ENCODE results near the gene PCNT.
A peak's percentile ranks its signal among the peaks of the same experiment; 100 is the strongest.

Gene PCNT

DNA sequence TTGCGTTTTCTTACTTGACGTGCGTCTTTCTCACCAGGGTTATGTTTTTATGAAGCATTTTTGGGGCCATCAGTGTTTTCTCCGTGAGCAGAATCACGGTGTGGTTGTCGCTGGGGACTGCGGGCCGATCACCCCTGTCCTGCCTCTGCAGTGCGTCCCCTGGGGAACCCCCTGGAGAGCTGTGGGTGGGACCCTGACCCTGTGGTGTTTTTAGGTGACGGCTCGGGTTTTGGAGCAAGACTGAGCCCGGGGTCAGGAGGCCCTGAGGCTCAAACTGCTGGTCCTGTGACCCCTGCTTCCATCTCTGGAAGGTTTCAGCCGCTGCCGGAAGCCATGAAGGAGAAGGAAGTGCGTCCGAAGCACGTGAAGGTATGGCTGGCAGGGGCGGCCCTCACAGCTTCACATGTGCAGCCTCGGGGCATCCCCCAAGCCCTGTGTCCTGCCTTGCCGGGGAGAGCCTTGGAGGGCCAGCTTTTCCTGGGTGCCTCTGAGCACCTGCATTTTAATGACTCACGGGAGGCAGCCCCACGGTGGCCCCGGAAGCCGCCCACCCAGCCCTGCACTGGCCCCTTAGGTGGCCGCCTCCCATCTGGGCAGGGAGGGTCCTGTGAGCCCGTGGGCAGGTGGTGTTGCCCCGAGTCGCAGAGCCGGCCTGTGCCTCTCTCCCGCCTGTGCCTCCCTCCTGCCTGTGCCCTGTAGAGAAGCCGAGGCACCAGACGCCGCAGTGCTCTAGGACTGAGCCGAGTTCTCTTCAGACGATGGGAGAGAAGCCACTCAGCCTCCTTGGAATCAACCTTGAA is 98.0 kb downstream of the PCNT start:
- DNase-seq (ENCODE audit: low read depth in 1 of 2, low spot score in 1 of 2) = no peak
- Histone ChIP-seq H3K27me3 (ENCODE audit: insufficient read depth, poor library complexity, severe bottlenecking) (no peaks in the 10 kb centered on the region), H3K27ac (replicated peaks) (no peak overlapping the region), H3K4me3 (replicated peaks; ENCODE audit: insufficient read depth, low read length) (no peak overlapping the region)
- TF ChIP-seq, protein P1, sequence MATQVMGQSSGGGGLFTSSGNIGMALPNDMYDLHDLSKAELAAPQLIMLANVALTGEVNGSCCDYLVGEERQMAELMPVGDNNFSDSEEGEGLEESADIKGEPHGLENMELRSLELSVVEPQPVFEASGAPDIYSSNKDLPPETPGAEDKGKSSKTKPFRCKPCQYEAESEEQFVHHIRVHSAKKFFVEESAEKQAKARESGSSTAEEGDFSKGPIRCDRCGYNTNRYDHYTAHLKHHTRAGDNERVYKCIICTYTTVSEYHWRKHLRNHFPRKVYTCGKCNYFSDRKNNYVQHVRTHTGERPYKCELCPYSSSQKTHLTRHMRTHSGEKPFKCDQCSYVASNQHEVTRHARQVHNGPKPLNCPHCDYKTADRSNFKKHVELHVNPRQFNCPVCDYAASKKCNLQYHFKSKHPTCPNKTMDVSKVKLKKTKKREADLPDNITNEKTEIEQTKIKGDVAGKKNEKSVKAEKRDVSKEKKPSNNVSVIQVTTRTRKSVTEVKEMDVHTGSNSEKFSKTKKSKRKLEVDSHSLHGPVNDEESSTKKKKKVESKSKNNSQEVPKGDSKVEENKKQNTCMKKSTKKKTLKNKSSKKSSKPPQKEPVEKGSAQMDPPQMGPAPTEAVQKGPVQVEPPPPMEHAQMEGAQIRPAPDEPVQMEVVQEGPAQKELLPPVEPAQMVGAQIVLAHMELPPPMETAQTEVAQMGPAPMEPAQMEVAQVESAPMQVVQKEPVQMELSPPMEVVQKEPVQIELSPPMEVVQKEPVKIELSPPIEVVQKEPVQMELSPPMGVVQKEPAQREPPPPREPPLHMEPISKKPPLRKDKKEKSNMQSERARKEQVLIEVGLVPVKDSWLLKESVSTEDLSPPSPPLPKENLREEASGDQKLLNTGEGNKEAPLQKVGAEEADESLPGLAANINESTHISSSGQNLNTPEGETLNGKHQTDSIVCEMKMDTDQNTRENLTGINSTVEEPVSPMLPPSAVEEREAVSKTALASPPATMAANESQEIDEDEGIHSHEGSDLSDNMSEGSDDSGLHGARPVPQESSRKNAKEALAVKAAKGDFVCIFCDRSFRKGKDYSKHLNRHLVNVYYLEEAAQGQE (IDR thresholded peaks at IDR 0.05; ENCODE audit: insufficient replicate concordance, low read depth) = no peak
- TF ChIP-seq SPI1 (IDR thresholded peaks at IDR 0.05; ENCODE audit: borderline replicate concordance, low read depth) (no peak), POLR2AphosphoS5 (IDR thresholded peaks at IDR 0.05; ENCODE audit: low read depth) (no peak), GABPA (IDR thresholded peaks at IDR 0.05; ENCODE audit: low read depth) (no peak)
- TF ChIP-seq, protein P2, sequence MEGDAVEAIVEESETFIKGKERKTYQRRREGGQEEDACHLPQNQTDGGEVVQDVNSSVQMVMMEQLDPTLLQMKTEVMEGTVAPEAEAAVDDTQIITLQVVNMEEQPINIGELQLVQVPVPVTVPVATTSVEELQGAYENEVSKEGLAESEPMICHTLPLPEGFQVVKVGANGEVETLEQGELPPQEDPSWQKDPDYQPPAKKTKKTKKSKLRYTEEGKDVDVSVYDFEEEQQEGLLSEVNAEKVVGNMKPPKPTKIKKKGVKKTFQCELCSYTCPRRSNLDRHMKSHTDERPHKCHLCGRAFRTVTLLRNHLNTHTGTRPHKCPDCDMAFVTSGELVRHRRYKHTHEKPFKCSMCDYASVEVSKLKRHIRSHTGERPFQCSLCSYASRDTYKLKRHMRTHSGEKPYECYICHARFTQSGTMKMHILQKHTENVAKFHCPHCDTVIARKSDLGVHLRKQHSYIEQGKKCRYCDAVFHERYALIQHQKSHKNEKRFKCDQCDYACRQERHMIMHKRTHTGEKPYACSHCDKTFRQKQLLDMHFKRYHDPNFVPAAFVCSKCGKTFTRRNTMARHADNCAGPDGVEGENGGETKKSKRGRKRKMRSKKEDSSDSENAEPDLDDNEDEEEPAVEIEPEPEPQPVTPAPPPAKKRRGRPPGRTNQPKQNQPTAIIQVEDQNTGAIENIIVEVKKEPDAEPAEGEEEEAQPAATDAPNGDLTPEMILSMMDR (IDR thresholded peaks at IDR 0.05; ENCODE audit: insufficient read depth, low read length) = no peak

DNA sequence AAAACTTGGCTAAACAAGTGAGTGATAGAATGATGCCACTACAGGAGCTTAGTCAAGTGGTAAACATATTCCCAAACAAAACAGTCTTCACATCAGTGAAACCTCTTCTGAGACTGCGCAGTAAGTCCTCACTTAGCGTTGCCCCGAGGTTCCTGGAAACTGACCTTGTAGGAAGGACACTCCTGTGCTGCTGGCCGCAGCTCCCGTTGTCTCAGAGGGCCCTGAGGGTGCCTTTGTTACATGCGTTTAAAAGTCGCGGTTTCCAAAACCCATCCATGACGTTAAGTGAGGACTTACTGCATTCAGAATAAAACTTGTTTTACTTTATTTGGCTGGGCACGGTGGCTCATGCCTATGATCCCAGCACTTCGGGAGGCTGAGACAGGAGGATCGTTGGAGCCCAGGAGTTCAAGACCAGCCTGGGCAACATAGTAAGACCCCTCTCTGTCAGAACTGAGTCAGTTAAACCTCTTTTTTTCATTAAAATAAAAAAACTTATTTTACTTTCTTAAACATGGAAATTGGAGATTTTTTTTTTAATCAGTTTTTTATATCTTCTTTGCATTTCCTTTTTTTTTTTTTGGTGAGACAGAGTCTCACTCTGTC is 98.8 kb downstream of the PCNT start:
- Histone ChIP-seq H3K4me3 (replicated peaks; ENCODE audit: insufficient read depth, low read length) (no peak overlapping the region), H3K27ac (replicated peaks) (no peak overlapping the region), H3K27me3 (ENCODE audit: insufficient read depth, poor library complexity, severe bottlenecking) (no peaks in the 10 kb centered on the region)
- no peak for DNase-seq (ENCODE audit: low read depth in 1 of 2, low spot score in 1 of 2)
- no peak for TF ChIP-seq SPI1 (IDR thresholded peaks at IDR 0.05; ENCODE audit: borderline replicate concordance, low read depth)
- no peak for TF ChIP-seq GABPA (IDR thresholded peaks at IDR 0.05; ENCODE audit: low read depth)
- no peak for TF ChIP-seq POLR2AphosphoS5 (IDR thresholded peaks at IDR 0.05; ENCODE audit: low read depth)
- TF ChIP-seq, protein P2 (IDR thresholded peaks at IDR 0.05; ENCODE audit: insufficient read depth, low read length) = no peak
- TF ChIP-seq, protein P1 (IDR thresholded peaks at IDR 0.05; ENCODE audit: insufficient replicate concordance, low read depth) = no peak

DNA sequence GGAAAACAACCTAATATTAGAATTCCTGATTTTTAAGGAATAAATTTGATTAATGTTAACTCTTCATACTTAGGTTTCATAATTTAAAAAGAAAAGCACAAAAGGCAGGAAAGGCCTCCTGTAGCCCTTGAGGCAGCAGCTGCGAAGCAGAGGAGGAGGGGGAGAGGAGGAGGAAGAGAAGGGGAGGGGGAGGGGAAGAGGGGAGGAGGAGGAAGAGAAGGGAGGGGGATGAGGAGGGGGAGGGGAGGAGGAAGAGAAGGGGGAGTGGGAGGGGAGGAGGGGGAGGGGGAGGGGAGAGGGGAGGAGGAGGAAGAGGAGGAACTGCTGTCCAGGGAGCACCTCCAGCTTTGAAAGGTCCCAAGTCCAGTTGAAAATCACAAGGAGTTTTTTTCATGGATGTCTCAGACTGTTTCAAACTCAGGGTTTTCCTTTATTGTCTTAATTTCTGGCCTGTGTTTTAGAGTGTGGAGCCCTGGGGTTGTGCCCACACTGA is 99.6 kb downstream of the PCNT start:
- TF ChIP-seq GABPA (IDR thresholded peaks at IDR 0.05; ENCODE audit: low read depth) = no peak
- TF ChIP-seq, protein P1 (IDR thresholded peaks at IDR 0.05; ENCODE audit: insufficient replicate concordance, low read depth) = no peak
- no peak for TF ChIP-seq SPI1 (IDR thresholded peaks at IDR 0.05; ENCODE audit: borderline replicate concordance, low read depth)
- TF ChIP-seq, protein P2 (IDR thresholded peaks at IDR 0.05; ENCODE audit: insufficient read depth, low read length) = no peak
- no peak for TF ChIP-seq POLR2AphosphoS5 (IDR thresholded peaks at IDR 0.05; ENCODE audit: low read depth)
- peak overlapping the region; percentile 24; the same call in 1 of the 2 replicates for H3K27ac ChIP-seq (replicated peaks)

More for the DNA sequence above, 99.6 kb downstream of the PCNT start:
- H3K27me3 ChIP-seq (ENCODE audit: insufficient read depth, poor library complexity, severe bottlenecking) = no peaks in the 10 kb centered on the region
- DNase-seq (ENCODE audit: low read depth in 1 of 2, low spot score in 1 of 2) = peak; percentile 14 to 43
- H3K4me3 ChIP-seq (replicated peaks; ENCODE audit: insufficient read depth, low read length) = no peak overlapping the region
